Neural cell (in vitro differentiated cells): ENCODE results near the gene FGD4. TPM values are rescaled to one million over a fixed set of nuclear protein-coding genes. Genes with fewer than 3 reads are reported as not detected.

ENCODE experiments used
- H2AFZ ChIP-seq: fragments of 200-600, 300-800 bp; sonication (generic), shearing (Covaris generic); 2 replicates; pipeline ENCODE4 v1.6.0; 2014; ENCODE audit warnings: low read depth, mild to moderate bottlenecking, antibody characterized with exemption, low read length, moderate library complexity
- H3F3A ChIP-seq: fragments of 200-600 bp; shearing (Covaris generic); 2 replicates; pipeline ENCODE4 v1.6.1; 2016; ENCODE audit warnings: mild to moderate bottlenecking, moderate library complexity, mixed read lengths, antibody characterized with exemption, low read length; ENCODE audit not compliant: insufficient read depth, poor library complexity, severe bottlenecking
- H3K27ac ChIP-seq: fragments of 200-600, 300-800 bp; sonication (generic), shearing (Covaris generic); 2 replicates; pipeline ENCODE4 v1.5.1; 2014; ENCODE audit warnings: mild to moderate bottlenecking, low read length, moderate library complexity
- H3K27me3 ChIP-seq: fragments of 300-800, 200-600 bp; sonication (generic), shearing (Covaris generic); 2 replicates; pipeline ENCODE4 v1.6.0; 2014; ENCODE audit warnings: mild to moderate bottlenecking, low read depth, low read length, moderate library complexity; ENCODE audit not compliant: insufficient read depth
- H3K36me3 ChIP-seq: fragments of 300-800, 200-600 bp; sonication (generic), shearing (Covaris generic); 2 replicates; pipeline ENCODE4 v1.5.1; 2014; ENCODE audit warnings: mild to moderate bottlenecking, antibody characterized with exemption, low read length, moderate library complexity; ENCODE audit not compliant: insufficient read depth
- H3K4me2 ChIP-seq: fragments of 300-800, 200-600 bp; sonication (generic), shearing (Covaris generic); 2 replicates; pipeline ENCODE4 v1.6.0; 2014; ENCODE audit warnings: mild to moderate bottlenecking, low read length
- H3K4me3 ChIP-seq: fragments of 300-800, 200-600 bp; sonication (generic), shearing (Covaris generic); 2 replicates; pipeline ENCODE4 v1.5.1; 2014; ENCODE audit warnings: mild to moderate bottlenecking, low read length, moderate library complexity
- H3K79me2 ChIP-seq: fragments of 200-600 bp; shearing (Covaris generic); replicated peaks from 2 replicates; pipeline ENCODE4 v1.6.0; 2014; ENCODE audit warnings: mild to moderate bottlenecking, low read length, moderate library complexity; ENCODE audit not compliant: insufficient read depth
- H3K9ac ChIP-seq: fragments of 300-800, 200-600 bp; sonication (generic), shearing (Covaris generic); 2 replicates; pipeline ENCODE4 v1.6.1; 2016; ENCODE audit warnings: mild to moderate bottlenecking, low read length, mixed read lengths
- H3K9me2 ChIP-seq: fragments of 200-600 bp; shearing (Covaris generic); 2 replicates; pipeline ENCODE4 v1.6.1; 2016; ENCODE audit warnings: mild to moderate bottlenecking, low read length, mixed read lengths; ENCODE audit not compliant: insufficient read depth
- H3K9me3 ChIP-seq: fragments of 200-600, 300-800 bp; sonication (generic), shearing (Covaris generic); 2 replicates; pipeline ENCODE4 v1.6.1; 2016; ENCODE audit warnings: mild to moderate bottlenecking, mixed run types, low read length, moderate library complexity, mixed read lengths
- H4K20me1 ChIP-seq: fragments of 200-600 bp; shearing (Covaris generic); 2 replicates; pipeline ENCODE4 v1.6.1; 2016; ENCODE audit warnings: mild to moderate bottlenecking, mixed run types; ENCODE audit not compliant: insufficient read depth
- EP300 ChIP-seq: fragments of 450-650 bp; conservative IDR thresholded peaks from 2 replicates; pipeline ENCODE4 v1.6.1; 2014; ENCODE audit warnings: antibody characterized with exemption, mild to moderate bottlenecking, moderate library complexity; ENCODE audit not compliant: poor library complexity, severe bottlenecking
- EZH2 ChIP-seq: fragments of 200-600, 300-800 bp; shearing (Covaris generic), sonication (generic); IDR thresholded peaks from 2 replicates; pipeline ENCODE4 v1.6.1; 2014; ENCODE audit warnings: antibody characterized with exemption, low read length, borderline replicate concordance, mild to moderate bottlenecking; ENCODE audit not compliant: insufficient read depth, poor library complexity, severe bottlenecking
- MXI1 ChIP-seq: fragments of 450-650 bp; conservative IDR thresholded peaks from 2 replicates; pipeline ENCODE4 v1.6.1; 2014; ENCODE audit warnings: antibody characterized with exemption, mild to moderate bottlenecking; ENCODE audit not compliant: poor library complexity, severe bottlenecking
- POLR2AphosphoS5 ChIP-seq: IDR thresholded peaks from 2 replicates; pipeline ENCODE4 v1.6.1; 2012
- RAD21 ChIP-seq: fragments of 450-650 bp; conservative IDR thresholded peaks from 2 replicates; pipeline ENCODE4 v1.6.1; 2014; ENCODE audit warnings: antibody characterized with exemption, mild to moderate bottlenecking, moderate library complexity
- SMC3 ChIP-seq: fragments of 450-650 bp; conservative IDR thresholded peaks from 2 replicates; pipeline ENCODE4 v1.6.1; 2014; ENCODE audit warnings: antibody characterized with exemption, mild to moderate bottlenecking, moderate library complexity; ENCODE audit not compliant: poor library complexity
- TAF1 ChIP-seq: IDR thresholded peaks from 2 replicates; pipeline ENCODE4 v1.6.1; 2012; ENCODE audit warnings: low read depth
- polyA plus RNA-seq: library from polyadenylated mRNA; depleted of rRNA; stranded (reverse); fragments of >200 nt; gene quantifications from 2 replicates; pipeline ENCODE4 v1.2.3, GENCODE V29; 2014
- TF ChIP-seq, protein P1 (sequence below): fragments of 450-650 bp; IDR thresholded peaks from 2 replicates; pipeline ENCODE4 v1.5.1; 2014; ENCODE audit warnings: antibody characterized with exemption, mild to moderate bottlenecking, moderate library complexity; ENCODE audit not compliant: poor library complexity, severe bottlenecking
- TF ChIP-seq, protein P2 (sequence below): IDR thresholded peaks from 2 replicates; pipeline ENCODE4 v1.6.1; 2012; ENCODE audit warnings: borderline replicate concordance

Gene FGD4
- polyA plus RNA-seq, 1 donor from 2014 or later = 24.4 TPM

- H4K20me1 ChIP-seq = no peaks in the 10 kb centered on the region
- H3K36me3 ChIP-seq = no peaks in the 10 kb centered on the region
- no peak overlapping the region for H2AFZ ChIP-seq
- H3K79me2 ChIP-seq = peaks cover 4% of the 10 kb centered on the region
- H3K4me2 ChIP-seq = no peak overlapping the region
- H3K4me3 ChIP-seq = no peak overlapping the region
- H3K9me3 ChIP-seq = no peaks in the 10 kb centered on the region
- no peak overlapping the region for H3K27ac ChIP-seq
- no peaks in the 10 kb centered on the region for H3K27me3 ChIP-seq
- TF ChIP-seq EP300 = no peak
- TF ChIP-seq RAD21 = no peak
- TF ChIP-seq, protein P1, sequence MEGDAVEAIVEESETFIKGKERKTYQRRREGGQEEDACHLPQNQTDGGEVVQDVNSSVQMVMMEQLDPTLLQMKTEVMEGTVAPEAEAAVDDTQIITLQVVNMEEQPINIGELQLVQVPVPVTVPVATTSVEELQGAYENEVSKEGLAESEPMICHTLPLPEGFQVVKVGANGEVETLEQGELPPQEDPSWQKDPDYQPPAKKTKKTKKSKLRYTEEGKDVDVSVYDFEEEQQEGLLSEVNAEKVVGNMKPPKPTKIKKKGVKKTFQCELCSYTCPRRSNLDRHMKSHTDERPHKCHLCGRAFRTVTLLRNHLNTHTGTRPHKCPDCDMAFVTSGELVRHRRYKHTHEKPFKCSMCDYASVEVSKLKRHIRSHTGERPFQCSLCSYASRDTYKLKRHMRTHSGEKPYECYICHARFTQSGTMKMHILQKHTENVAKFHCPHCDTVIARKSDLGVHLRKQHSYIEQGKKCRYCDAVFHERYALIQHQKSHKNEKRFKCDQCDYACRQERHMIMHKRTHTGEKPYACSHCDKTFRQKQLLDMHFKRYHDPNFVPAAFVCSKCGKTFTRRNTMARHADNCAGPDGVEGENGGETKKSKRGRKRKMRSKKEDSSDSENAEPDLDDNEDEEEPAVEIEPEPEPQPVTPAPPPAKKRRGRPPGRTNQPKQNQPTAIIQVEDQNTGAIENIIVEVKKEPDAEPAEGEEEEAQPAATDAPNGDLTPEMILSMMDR = no peak
- no peak for TF ChIP-seq POLR2AphosphoS5
- TF ChIP-seq MXI1 = no peak
- TF ChIP-seq, protein P2, sequence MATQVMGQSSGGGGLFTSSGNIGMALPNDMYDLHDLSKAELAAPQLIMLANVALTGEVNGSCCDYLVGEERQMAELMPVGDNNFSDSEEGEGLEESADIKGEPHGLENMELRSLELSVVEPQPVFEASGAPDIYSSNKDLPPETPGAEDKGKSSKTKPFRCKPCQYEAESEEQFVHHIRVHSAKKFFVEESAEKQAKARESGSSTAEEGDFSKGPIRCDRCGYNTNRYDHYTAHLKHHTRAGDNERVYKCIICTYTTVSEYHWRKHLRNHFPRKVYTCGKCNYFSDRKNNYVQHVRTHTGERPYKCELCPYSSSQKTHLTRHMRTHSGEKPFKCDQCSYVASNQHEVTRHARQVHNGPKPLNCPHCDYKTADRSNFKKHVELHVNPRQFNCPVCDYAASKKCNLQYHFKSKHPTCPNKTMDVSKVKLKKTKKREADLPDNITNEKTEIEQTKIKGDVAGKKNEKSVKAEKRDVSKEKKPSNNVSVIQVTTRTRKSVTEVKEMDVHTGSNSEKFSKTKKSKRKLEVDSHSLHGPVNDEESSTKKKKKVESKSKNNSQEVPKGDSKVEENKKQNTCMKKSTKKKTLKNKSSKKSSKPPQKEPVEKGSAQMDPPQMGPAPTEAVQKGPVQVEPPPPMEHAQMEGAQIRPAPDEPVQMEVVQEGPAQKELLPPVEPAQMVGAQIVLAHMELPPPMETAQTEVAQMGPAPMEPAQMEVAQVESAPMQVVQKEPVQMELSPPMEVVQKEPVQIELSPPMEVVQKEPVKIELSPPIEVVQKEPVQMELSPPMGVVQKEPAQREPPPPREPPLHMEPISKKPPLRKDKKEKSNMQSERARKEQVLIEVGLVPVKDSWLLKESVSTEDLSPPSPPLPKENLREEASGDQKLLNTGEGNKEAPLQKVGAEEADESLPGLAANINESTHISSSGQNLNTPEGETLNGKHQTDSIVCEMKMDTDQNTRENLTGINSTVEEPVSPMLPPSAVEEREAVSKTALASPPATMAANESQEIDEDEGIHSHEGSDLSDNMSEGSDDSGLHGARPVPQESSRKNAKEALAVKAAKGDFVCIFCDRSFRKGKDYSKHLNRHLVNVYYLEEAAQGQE = no peak
- no peak for TF ChIP-seq SMC3
- TF ChIP-seq TAF1 = no peak
- TF ChIP-seq EZH2 = no peak
- no peaks in the 10 kb centered on the region for H3K9me2 ChIP-seq
- H3K9ac ChIP-seq = no peak overlapping the region
- H3F3A ChIP-seq = no peaks in the 10 kb centered on the region
These were observed 188.5 kb downstream of the FGD4 start for GRCh38 chr12:32587581-32588495.

DNA sequence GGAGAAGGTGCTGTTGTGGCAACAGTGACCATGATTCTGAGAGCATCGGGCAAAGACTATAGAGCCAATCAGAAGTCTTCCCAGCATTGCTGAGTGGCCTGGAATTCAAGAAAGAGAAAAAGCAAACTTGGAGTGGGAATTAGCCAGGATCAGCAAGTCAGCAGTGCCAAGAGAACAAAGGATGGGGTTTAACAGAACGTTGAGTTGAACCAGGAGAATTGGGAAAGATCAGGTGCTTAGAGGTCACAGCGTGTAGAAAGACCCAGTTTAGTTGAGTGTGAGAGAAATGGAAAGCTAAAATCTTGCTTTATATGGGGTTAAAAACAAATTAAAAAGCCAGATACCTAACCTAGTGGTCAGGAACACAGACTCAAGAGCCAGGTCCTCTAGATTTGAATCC is 189.2 kb downstream of the FGD4 start:
- Histone ChIP-seq H4K20me1 (no peaks in the 10 kb centered on the region), H3K9ac (no peak overlapping the region), H3K4me3 (no peak overlapping the region), H3K27me3 (no peaks in the 10 kb centered on the region), H3F3A (no peaks in the 10 kb centered on the region), H3K9me2 (no peaks in the 10 kb centered on the region), H2AFZ (no peak overlapping the region), H3K9me3 (no peaks in the 10 kb centered on the region), H3K79me2 (peaks cover 4% of the 10 kb centered on the region), H3K27ac (no peak overlapping the region), H3K4me2 (no peak overlapping the region), H3K36me3 (peaks cover 5% of the 10 kb centered on the region)
- TF ChIP-seq RAD21 (no peak), EZH2 (no peak), MXI1 (no peak), SMC3 (no peak), TAF1 (no peak), POLR2AphosphoS5 (no peak), EP300 (no peak)
- TF ChIP-seq, protein P2 = no peak
- TF ChIP-seq, protein P1 = no peak
